Measurements from ENCODE around the gene GDF15. TPM values are rescaled to one million over a fixed set of nuclear protein-coding genes. Genes with fewer than 3 reads are reported as not detected.
A peak's percentile ranks its signal among the peaks of the same experiment; 100 is the strongest.

GDF15 gene
- total and polyA plus RNA-seq, 2 experiments from 2014 or later = 12.6 to 19.8 TPM

GRCh38 chr19:18346091-18346490 lies 39.9 kb upstream of the GDF15 start:
- Mint-ChIP-seq H3K4me3 (peak overlapping the region; percentile 28; the same call in 2 of the 3 replicates), H3K9me3 (peaks cover 3% of the 10 kb centered on the region; the same call in 1 of the 3 replicates), H3K27me3 (ENCODE audit: insufficient read depth, low read depth, poor library complexity) (peaks cover 22% of the 10 kb centered on the region), H3K27ac (peak overlapping the region; percentile 90), H3K4me1 (peaks cover 40% of the 10 kb centered on the region), H3K36me3 (ENCODE audit: low read depth) (peaks cover 50% of the 10 kb centered on the region)
- H3K9me2 ChIP-seq (ENCODE audit: insufficient read depth) = no peaks in the 10 kb centered on the region
- no peak overlapping the region for H2AFZ ChIP-seq
- TF ChIP-seq, protein P1, sequence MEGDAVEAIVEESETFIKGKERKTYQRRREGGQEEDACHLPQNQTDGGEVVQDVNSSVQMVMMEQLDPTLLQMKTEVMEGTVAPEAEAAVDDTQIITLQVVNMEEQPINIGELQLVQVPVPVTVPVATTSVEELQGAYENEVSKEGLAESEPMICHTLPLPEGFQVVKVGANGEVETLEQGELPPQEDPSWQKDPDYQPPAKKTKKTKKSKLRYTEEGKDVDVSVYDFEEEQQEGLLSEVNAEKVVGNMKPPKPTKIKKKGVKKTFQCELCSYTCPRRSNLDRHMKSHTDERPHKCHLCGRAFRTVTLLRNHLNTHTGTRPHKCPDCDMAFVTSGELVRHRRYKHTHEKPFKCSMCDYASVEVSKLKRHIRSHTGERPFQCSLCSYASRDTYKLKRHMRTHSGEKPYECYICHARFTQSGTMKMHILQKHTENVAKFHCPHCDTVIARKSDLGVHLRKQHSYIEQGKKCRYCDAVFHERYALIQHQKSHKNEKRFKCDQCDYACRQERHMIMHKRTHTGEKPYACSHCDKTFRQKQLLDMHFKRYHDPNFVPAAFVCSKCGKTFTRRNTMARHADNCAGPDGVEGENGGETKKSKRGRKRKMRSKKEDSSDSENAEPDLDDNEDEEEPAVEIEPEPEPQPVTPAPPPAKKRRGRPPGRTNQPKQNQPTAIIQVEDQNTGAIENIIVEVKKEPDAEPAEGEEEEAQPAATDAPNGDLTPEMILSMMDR (conservative IDR thresholded peaks at IDR 0.05; ENCODE audit: low read depth in 2 of 2) = no peak
- no peak for TF ChIP-seq ZNF114 (CRISPR knock-in tag; IDR thresholded peaks at IDR 0.05)
- no peak for TF ChIP-seq STAT1 (IDR thresholded peaks at IDR 0.05; ENCODE audit: unreplicated experiment)
- no peak for TF ChIP-seq EZH2 (IDR thresholded peaks at IDR 0.05; ENCODE audit: low read depth, unreplicated experiment)
- no peak for TF ChIP-seq EZH2phosphoT487 (IDR thresholded peaks at IDR 0.05; ENCODE audit: unreplicated experiment)
- TF ChIP-seq POLR2AphosphoS5 (IDR thresholded peaks at IDR 0.05; ENCODE audit: low read depth) = no peak
- TF ChIP-seq ZNF331 (CRISPR knock-in tag; IDR thresholded peaks at IDR 0.05; ENCODE audit: low read depth) = no peak
- no peak for TF ChIP-seq ETS1 (IDR thresholded peaks at IDR 0.05)
- TF ChIP-seq, protein P2, sequence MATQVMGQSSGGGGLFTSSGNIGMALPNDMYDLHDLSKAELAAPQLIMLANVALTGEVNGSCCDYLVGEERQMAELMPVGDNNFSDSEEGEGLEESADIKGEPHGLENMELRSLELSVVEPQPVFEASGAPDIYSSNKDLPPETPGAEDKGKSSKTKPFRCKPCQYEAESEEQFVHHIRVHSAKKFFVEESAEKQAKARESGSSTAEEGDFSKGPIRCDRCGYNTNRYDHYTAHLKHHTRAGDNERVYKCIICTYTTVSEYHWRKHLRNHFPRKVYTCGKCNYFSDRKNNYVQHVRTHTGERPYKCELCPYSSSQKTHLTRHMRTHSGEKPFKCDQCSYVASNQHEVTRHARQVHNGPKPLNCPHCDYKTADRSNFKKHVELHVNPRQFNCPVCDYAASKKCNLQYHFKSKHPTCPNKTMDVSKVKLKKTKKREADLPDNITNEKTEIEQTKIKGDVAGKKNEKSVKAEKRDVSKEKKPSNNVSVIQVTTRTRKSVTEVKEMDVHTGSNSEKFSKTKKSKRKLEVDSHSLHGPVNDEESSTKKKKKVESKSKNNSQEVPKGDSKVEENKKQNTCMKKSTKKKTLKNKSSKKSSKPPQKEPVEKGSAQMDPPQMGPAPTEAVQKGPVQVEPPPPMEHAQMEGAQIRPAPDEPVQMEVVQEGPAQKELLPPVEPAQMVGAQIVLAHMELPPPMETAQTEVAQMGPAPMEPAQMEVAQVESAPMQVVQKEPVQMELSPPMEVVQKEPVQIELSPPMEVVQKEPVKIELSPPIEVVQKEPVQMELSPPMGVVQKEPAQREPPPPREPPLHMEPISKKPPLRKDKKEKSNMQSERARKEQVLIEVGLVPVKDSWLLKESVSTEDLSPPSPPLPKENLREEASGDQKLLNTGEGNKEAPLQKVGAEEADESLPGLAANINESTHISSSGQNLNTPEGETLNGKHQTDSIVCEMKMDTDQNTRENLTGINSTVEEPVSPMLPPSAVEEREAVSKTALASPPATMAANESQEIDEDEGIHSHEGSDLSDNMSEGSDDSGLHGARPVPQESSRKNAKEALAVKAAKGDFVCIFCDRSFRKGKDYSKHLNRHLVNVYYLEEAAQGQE (IDR thresholded peaks at IDR 0.05; ENCODE audit: unreplicated experiment) = no peak
- TF ChIP-seq ZNF462 (CRISPR knock-in tag; IDR thresholded peaks at IDR 0.05) = no peak
- no peak for TF ChIP-seq CREB1 (CRISPR knock-in tag; IDR thresholded peaks at IDR 0.05; ENCODE audit: low read depth)
- no peak for TF ChIP-seq JUNB (IDR thresholded peaks at IDR 0.05; ENCODE audit: unreplicated experiment)
- no peak for TF ChIP-seq NANOG (IDR thresholded peaks at IDR 0.05; ENCODE audit: borderline replicate concordance)
- H3F3A ChIP-seq (replicated peaks; ENCODE audit: low read depth) = peaks cover 30% of the 10 kb centered on the region
- H3K4me1 ChIP-seq (ENCODE audit: insufficient read depth) = peaks cover 24% of the 10 kb centered on the region
- ATAC-seq = peak; percentile 67
- no peak overlapping the region for H3K4me2 ChIP-seq
- DNase-seq (ENCODE audit: low spot score) = peak; percentile 84
- no peaks in the 10 kb centered on the region for H3K27me3 ChIP-seq (ENCODE audit: insufficient read depth)
- 0 out of 2 replicates have a peak, but pooled peaks cover 3% of the 10 kb centered on the region for H3K36me3 ChIP-seq (ENCODE audit: insufficient read depth)
- no peak overlapping the region for H3K4me3 ChIP-seq
- no peaks in the 10 kb centered on the region for H4K20me1 ChIP-seq (replicated peaks; ENCODE audit: insufficient read depth)
- peak overlapping the region; percentile 41; the same call in 1 of the 2 replicates for H3K27ac ChIP-seq (ENCODE audit: low read depth)
- H3K79me2 ChIP-seq (replicated peaks; ENCODE audit: insufficient read depth) = no peaks in the 10 kb centered on the region; the same call in 1 of the 2 replicates

All from GM23338 (cell line).